Measurements from ENCODE around the gene FER1L5.
"Not testable (repeated sequence)": the region's sequence is repeated elsewhere in the genome, so short reads cannot be mapped to it uniquely, and the experiment has no call there.

FER1L5 gene

DNA sequence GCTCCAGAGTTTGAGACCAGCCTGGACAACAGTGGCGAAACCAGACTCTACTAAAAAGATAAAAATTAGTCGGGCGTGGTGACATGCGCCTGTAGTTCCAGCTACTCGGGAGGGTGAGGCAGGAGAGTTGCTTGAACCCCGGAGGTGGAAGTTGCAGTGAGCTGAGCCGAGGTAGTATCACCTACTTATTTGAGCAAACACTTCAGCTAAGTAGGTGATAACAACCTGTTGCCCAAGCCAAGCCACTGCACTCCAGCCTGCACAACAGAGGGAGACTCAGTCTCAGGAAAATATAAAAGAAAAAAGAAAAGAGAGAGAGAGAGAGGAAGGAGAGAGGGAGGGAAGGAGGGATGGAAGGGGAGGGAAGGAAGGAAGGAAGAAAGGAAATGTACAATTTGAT, 21.3 kb downstream of the FER1L5 start:
- TF ChIP-seq CTCF (IDR thresholded peaks at IDR 0.05; ENCODE audit: low read length, missing control alignments) = no peak
- H3K4me3 ChIP-seq (replicated peaks; ENCODE audit: low read depth, low read length) = no peak overlapping the region
- DNase-seq (ENCODE audit: low read depth) = no peak

GRCh38 chr2:96664366-96664925, 21.9 kb downstream of the FER1L5 start:
- H3K4me3 ChIP-seq (replicated peaks; ENCODE audit: low read depth, low read length) = no peak overlapping the region
- TF ChIP-seq CTCF (IDR thresholded peaks at IDR 0.05; ENCODE audit: low read length, missing control alignments) = no peak
- DNase-seq (ENCODE audit: low read depth) = no peak

DNA sequence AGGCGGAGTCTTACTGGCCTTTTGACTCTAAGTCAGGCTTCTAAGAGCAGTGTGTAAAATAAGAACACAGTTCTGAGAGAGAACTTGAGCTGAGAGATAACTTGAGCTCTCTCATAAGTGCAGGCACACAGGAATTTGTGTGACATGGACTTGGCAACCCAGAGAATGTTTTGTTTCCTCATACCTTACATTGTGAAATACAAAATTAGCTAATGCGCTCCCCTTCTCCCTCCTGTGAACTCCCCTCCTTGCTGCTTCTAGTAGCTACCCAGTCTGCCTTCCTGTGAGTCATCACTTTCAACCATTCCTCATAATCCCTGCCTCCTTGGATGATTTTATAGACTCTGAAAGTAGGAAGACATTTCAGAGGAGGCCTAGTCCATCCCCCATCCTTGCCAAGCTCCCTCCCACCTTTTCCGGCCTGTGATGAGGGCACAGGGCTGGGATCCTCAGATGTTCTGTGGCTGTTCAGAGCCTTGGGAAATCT, 22.6 kb downstream of the FER1L5 start:
- peak; percentile 100 for DNase-seq (ENCODE audit: low read depth)
- TF ChIP-seq CTCF (IDR thresholded peaks at IDR 0.05; ENCODE audit: low read length, missing control alignments) = no peak
- H3K4me3 ChIP-seq (replicated peaks; ENCODE audit: low read depth, low read length) = no peak overlapping the region

DNA sequence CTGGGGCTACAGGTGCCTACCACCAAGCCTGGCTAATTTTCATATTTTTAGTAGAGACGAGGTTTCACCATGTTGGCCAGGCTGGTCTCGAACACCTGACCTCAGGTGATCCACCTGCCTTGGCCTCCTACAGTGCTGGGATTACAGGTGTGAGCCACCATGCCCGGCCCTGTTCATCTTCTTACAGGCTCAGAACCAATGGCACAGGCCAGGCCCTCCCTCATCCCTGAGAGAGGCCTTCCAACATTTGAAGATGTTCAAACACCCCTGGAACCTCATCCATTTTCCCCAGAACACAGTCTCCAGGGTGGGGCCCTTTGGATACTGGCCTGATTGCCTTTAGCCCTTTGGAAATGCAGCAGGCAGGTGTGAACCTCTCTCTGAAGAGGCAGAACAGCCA, 23.2 kb downstream of the FER1L5 start:
- H3K4me3 ChIP-seq (replicated peaks; ENCODE audit: low read depth, low read length); DNase-seq (ENCODE audit: low read depth): not testable (repeated sequence)

- DNase-seq (ENCODE audit: low read depth) = no peak
- TF ChIP-seq CTCF (IDR thresholded peaks at IDR 0.05; ENCODE audit: low read length, missing control alignments) = no peak
- no peak overlapping the region for H3K4me3 ChIP-seq (replicated peaks; ENCODE audit: low read depth, low read length)
These were observed 26.2 kb downstream of the FER1L5 start for GRCh38 chr2:96668771-96669170.

DNA sequence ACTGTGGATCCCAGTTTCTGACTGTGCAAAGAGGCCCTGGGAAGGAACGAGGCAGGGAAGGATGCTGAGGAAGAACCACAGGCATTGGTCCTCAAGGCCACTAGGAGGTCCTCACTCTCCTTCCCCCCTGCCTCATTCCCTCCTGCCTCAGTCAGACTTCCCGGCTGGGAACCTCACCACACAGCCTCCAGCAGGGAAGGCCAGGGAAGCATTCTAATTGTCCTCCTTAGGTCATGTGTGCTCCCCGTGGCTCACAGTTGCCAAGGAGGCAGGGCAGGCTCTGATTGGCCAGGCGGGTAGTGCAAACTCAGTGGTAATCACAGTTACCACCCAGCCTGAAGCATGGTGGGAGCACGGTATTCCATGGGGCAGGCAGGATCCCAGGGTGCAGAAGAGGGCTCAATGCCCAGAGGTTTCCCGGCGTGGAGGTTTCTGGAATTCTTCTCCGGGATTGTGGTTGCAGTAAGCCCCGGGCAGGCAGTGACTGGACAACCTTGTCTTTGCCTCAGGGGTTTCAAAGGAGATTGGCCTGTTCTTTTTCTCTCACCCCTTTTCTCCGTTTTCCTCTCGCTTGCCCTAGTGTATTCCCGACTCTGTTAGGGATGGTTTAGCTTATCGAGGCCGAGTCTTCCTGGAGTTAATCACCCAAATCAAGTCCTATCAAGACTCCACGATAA, 27.1 kb downstream of the FER1L5 start:
- no peak for DNase-seq (ENCODE audit: low read depth)

GRCh38 chr2:96679848-96680247, 37.3 kb downstream of the FER1L5 start:
- DNase-seq (ENCODE audit: low read depth) = peak; percentile 14
- no peak for TF ChIP-seq CTCF (IDR thresholded peaks at IDR 0.05; ENCODE audit: low read length, missing control alignments)
- H3K4me3 ChIP-seq (replicated peaks; ENCODE audit: low read depth, low read length) = no peak overlapping the region

More for the DNA sequence above, 27.1 kb downstream of the FER1L5 start:
- TF ChIP-seq CTCF (IDR thresholded peaks at IDR 0.05; ENCODE audit: low read length, missing control alignments) = no peak
- no peak overlapping the region for H3K4me3 ChIP-seq (replicated peaks; ENCODE audit: low read depth, low read length)
